Endometrial microvascular endothelial cells (primary cell): ENCODE data around the gene NECAP2. TPM values are rescaled to one million over a fixed set of nuclear protein-coding genes. Genes with fewer than 3 reads are reported as not detected.

Source experiments
- total RNA-seq: library from RNA; depleted of rRNA; stranded (reverse); fragments of >200 nt; gene quantifications from one replicate; pipeline ENCODE4 v1.2.3, GENCODE V29; 2015; ENCODE audit errors: inconsistent ontology term

Gene NECAP2
- total RNA-seq, 1 donor from 2014 or later = 149 TPM

Other genes with a start within 250 kb of the NECAP2 start
- 3.1 TPM for gene ARHGEF19, start 228.1 kb upstream of the NECAP2 start, total RNA-seq
- 2.7 TPM for gene CPLANE2, start 203.5 kb upstream of the NECAP2 start, total RNA-seq
- 21.1 TPM for gene FBXO42, start 88.2 kb upstream of the NECAP2 start, total RNA-seq
- 84.6 TPM for gene SZRD1, start 73.5 kb upstream of the NECAP2 start, total RNA-seq
- gene SPATA21, start 3.3 kb upstream of the NECAP2 start, total RNA-seq = not detected
- gene RNU1-1, start 73.6 kb downstream of the NECAP2 start, total RNA-seq = not detected
- gene NBPF1, start 172.8 kb downstream of the NECAP2 start, total RNA-seq = 16.7 TPM
- gene RNU1-3, start 226.2 kb downstream of the NECAP2 start, total RNA-seq = not detected